HG02623 (cell line): Measurements from ENCODE around the gene ACOT4.
"Not testable (repeated sequence)": the region's sequence is repeated elsewhere in the genome, so short reads cannot be mapped to it uniquely, and the experiment has no call there.

Experiments used
- ATAC-seq: cut with Tn5 transposase; IDR thresholded peaks from one replicate; pipeline ENCODE4 v1.9.1; 2021; ENCODE audit warnings: moderate library complexity; ENCODE audit not compliant: unreplicated experiment

Gene ACOT4

GRCh38 chr14:73576391-73576790 lies 15.3 kb upstream of the ACOT4 start:
- ATAC-seq = no peak

- ATAC-seq = not testable (repeated sequence)
Observed at GRCh38 chr14:73577214-73577613, 14.5 kb upstream of the ACOT4 start.

- not testable (repeated sequence) for ATAC-seq
Observed at GRCh38 chr14:73582102-73582979, 9.3 kb upstream of the ACOT4 start.

GRCh38 chr14:73588695-73589094 lies 3.0 kb upstream of the ACOT4 start:
- no peak for ATAC-seq

- no peak for ATAC-seq
Observed at GRCh38 chr14:73589116-73589515, 2.6 kb upstream of the ACOT4 start.

- ATAC-seq = not testable (repeated sequence)
Observed at GRCh38 chr14:73590673-73591004, 1.0 kb upstream of the ACOT4 start.

- ATAC-seq = no peak
Observed at GRCh38 chr14:73594491-73594890, 2.8 kb downstream of the ACOT4 start.

GRCh38 chr14:73599499-73599898 lies 7.8 kb downstream of the ACOT4 start:
- ATAC-seq = no peak

- ATAC-seq = no peak
Observed at GRCh38 chr14:73602994-73603393, 11.3 kb downstream of the ACOT4 start.

- no peak for ATAC-seq
Observed at GRCh38 chr14:73606271-73606670, 14.6 kb downstream of the ACOT4 start.

GRCh38 chr14:73607241-73607640 lies 15.6 kb downstream of the ACOT4 start:
- ATAC-seq = no peak

- no peak for ATAC-seq
Observed at GRCh38 chr14:73610687-73611086, 19.0 kb downstream of the ACOT4 start.

GRCh38 chr14:73612339-73613045 lies 20.8 kb downstream of the ACOT4 start, which contains the start of gene ACOT6:
Gene ACOT6 (plus strand): TSS chr14:73612517. CDS start chr14:73612572, 55 bp downstream.
- ATAC-seq = peak; percentile 73

- no peak for ATAC-seq
Observed at GRCh38 chr14:73613046-73613383, 21.3 kb downstream of the ACOT4 start.

- no peak for ATAC-seq
Observed at GRCh38 chr14:73613419-73613963, 21.8 kb downstream of the ACOT4 start.

- no peak for ATAC-seq
Observed at GRCh38 chr14:73616831-73617230, 25.2 kb downstream of the ACOT4 start.

- ATAC-seq = no peak
Observed at GRCh38 chr14:73619524-73619923, 27.9 kb downstream of the ACOT4 start.

- no peak for ATAC-seq
Observed at GRCh38 chr14:73620268-73620667, 28.6 kb downstream of the ACOT4 start.

GRCh38 chr14:73623504-73624054 lies 31.9 kb downstream of the ACOT4 start:
- ATAC-seq = no peak

- ATAC-seq = no peak
Observed at GRCh38 chr14:73625706-73626105, 34.0 kb downstream of the ACOT4 start.

- ATAC-seq = no peak
Observed at GRCh38 chr14:73627151-73627558, 35.5 kb downstream of the ACOT4 start.
